Neural crest cell (in vitro differentiated cells): ENCODE results near the gene SSH2. TPM values are rescaled to one million over a fixed set of nuclear protein-coding genes. Genes with fewer than 3 reads are reported as not detected.
A peak's percentile ranks its signal among the peaks of the same experiment; 100 is the strongest.

Experiments
- DNase-seq: peaks from one replicate; pipeline ENCODE4 v3.0.0; 2021; ENCODE audit warnings: low read depth, mixed read lengths, low spot score
- H3K27ac Mint-ChIP-seq: one replicate; pipeline ENCODE4 v1.8.0; 2021; ENCODE audit warnings: mild to moderate bottlenecking, mixed read lengths; ENCODE audit not compliant: unreplicated experiment
- H3K27me3 Mint-ChIP-seq: 2 replicates; pipeline ENCODE4 v1.8.0; 2021; ENCODE audit warnings: low read depth, mild to moderate bottlenecking, mixed read lengths
- H3K36me3 Mint-ChIP-seq: 2 replicates; pipeline ENCODE4 v1.8.0; 2021; ENCODE audit warnings: low read depth, mild to moderate bottlenecking, mixed read lengths
- H3K4me1 Mint-ChIP-seq: 2 replicates; pipeline ENCODE4 v1.8.0; 2021; ENCODE audit warnings: mixed read lengths
- H3K4me3 Mint-ChIP-seq: one replicate; pipeline ENCODE4 v1.8.0; 2021; ENCODE audit warnings: mild to moderate bottlenecking, mixed read lengths
- H3K9me3 Mint-ChIP-seq: 2 replicates; pipeline ENCODE4 v1.8.0; 2021; ENCODE audit warnings: mixed read lengths
- CTCF ChIP-seq: fragments of 200-600 bp; sonication (generic); conservative IDR thresholded peaks from 2 replicates; pipeline ENCODE4 v1.5.0; 2021; ENCODE audit warnings: antibody characterized with exemption, mild to moderate bottlenecking
- total RNA-seq: library from RNA; stranded (reverse); gene quantifications from 2 replicates; pipeline ENCODE4 v1.2.1, GENCODE V29; 2021

The SSH2 gene
- total RNA-seq, 1 donor from 2014 or later = 29.2 TPM

DNA sequence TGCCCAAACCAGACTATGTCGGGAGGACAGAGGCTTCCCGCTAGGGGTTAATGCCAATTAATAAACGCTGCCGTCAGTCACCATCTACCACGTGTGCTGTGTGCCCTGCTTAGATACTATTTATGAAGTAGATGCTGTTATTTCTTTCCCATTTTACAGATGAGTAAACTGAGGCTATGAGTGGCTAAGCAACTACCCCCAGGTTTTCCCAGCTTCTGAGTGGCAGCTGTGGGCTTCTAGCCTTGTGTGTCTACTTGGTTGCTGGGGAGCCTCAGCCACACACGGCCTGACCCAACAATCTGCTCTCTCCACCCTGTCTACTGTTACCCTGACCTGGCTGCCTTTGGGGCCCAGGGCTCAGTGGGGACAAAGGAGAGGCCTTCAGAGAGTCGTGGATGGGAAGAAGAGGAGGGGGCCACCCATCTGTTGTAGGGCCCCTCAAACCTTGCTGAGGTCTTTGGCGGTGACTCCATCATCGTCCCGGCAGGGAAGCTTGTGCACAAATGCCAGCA is 347.7 kb downstream of the SSH2 start:
- no peak overlapping the region for H3K27ac Mint-ChIP-seq
- peak overlapping the region; percentile 49 for H3K4me3 Mint-ChIP-seq
- TF ChIP-seq CTCF = no peak
- DNase-seq = no peak
- no peaks in the 10 kb centered on the region for H3K9me3 Mint-ChIP-seq
- H3K4me1 Mint-ChIP-seq = peaks cover 29% of the 10 kb centered on the region
- peaks cover 3% of the 10 kb centered on the region for H3K36me3 Mint-ChIP-seq
- H3K27me3 Mint-ChIP-seq = no peaks in the 10 kb centered on the region

- Mint-ChIP-seq H3K27me3 (no peaks in the 10 kb centered on the region), H3K36me3 (peaks cover 3% of the 10 kb centered on the region), H3K9me3 (no peaks in the 10 kb centered on the region), H3K4me3 (no peak overlapping the region), H3K4me1 (peaks cover 27% of the 10 kb centered on the region), H3K27ac (no peak overlapping the region)
- TF ChIP-seq CTCF = no peak
- no peak for DNase-seq
These were observed 348.3 kb downstream of the SSH2 start for GRCh38 chr17:29581583-29582253.

DNA sequence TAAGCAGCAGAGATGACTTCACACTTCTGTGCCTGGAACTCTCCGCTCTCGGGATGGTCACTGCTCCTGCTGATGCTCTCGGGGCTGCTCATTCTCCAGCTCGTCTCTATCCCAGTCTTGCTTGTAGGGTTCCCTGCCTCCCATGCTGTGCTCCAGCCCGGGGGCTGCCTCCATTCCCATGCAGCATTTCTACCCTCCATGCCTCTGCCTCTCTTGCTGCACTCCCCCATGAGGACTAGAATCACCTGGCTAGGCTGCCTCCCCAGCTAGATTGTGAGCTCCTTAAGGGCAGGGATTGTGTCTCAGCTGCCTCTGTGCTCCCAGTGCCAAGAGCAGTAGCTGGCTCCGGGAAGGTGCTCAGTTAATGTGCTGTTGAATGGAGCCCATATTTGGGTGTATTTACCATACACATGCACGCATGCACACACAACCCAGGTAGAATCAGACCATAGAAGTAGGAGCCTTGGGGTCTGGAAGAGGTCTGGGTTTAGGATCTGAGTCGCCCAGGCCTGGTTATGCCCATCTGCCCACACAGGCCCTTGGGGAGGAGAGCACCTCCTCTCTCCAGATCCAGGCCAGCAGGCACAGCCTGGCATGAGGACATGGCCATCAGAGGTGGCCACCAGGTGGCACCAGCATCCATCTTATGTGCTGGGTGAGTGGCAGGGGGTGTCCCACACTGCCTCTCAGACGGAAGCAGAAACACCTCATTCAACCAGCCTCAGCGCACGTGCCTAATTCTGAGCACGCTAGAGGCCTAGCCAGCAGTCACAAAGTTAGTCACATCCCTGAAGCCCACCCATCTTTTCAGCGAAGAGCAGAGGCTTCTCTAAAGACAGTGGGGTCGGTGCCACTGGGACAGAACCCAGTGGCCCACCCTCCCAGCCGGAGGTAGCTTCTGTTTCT is 349.9 kb downstream of the SSH2 start:
- H3K4me3 Mint-ChIP-seq = peak overlapping the region; percentile 84
- H3K27ac Mint-ChIP-seq = no peak overlapping the region
- no peaks in the 10 kb centered on the region for H3K27me3 Mint-ChIP-seq
- peak; percentile 76 for DNase-seq
- TF ChIP-seq CTCF = peak; percentile 82
- no peaks in the 10 kb centered on the region for H3K9me3 Mint-ChIP-seq
- H3K36me3 Mint-ChIP-seq = peaks cover 3% of the 10 kb centered on the region
- H3K4me1 Mint-ChIP-seq = peaks cover 21% of the 10 kb centered on the region

- peak overlapping the region; percentile 20 for H3K4me3 Mint-ChIP-seq
- H3K27ac Mint-ChIP-seq = no peak overlapping the region
- peaks cover 3% of the 10 kb centered on the region for H3K36me3 Mint-ChIP-seq
- no peaks in the 10 kb centered on the region for H3K9me3 Mint-ChIP-seq
- peaks cover 11% of the 10 kb centered on the region for H3K4me1 Mint-ChIP-seq
- no peak for DNase-seq
- TF ChIP-seq CTCF = no peak
- no peaks in the 10 kb centered on the region for H3K27me3 Mint-ChIP-seq
These were observed 351.2 kb downstream of the SSH2 start for GRCh38 chr17:29578626-29579485.
